Endothelial cell of umbilical vein (primary cell): ENCODE measurements around the gene B3GALT4. TPM values are rescaled to one million over a fixed set of nuclear protein-coding genes. Genes with fewer than 3 reads are reported as not detected.

Source experiments
- BruUV-seq: library from RNA; stranded (reverse); fragments of 400-500 nt; replicated peaks from 2 replicates; lab custom pipeline; 2021; lab: Mats Ljungman, UMichigan
- CTCF ChIA-PET: fragments of 300-600, 350-600 bp; sonication (Branson Sonifier 250); formaldehyde crosslinking; loops from one replicate; lab custom pipeline; 2021; ENCODE audit warnings: antibody characterized with exemption, inconsistent platforms; lab: Charles Lee
- POLR2A ChIA-PET: fragments of 300-600, 350-600 bp; sonication (Branson Sonifier 250); formaldehyde crosslinking; loops from one replicate; lab custom pipeline; 2021; ENCODE audit warnings: antibody characterized with exemption, inconsistent platforms; lab: Charles Lee
- DNase-seq: peaks from one replicate; pipeline ENCODE4 v3.0.0-alpha.2; 2011; ENCODE audit warnings: low read depth, low spot score
- FAIRE-seq: peaks from 2 replicates; lab custom pipeline; 2011; peaks lifted over from hg19 to GRCh38; lab: Jason Lieb, UNC
- H2AFZ ChIP-seq: 2 replicates; pipeline ENCODE4 v1.6.0; 2012; ENCODE audit warnings: low read depth, low read length, control low read depth, inconsistent platforms
- H3K27ac ChIP-seq: 2 replicates; pipeline ENCODE4 v1.5.1; 2011; ENCODE audit warnings: low read depth, mild to moderate bottlenecking, control low read depth, low read length, moderate library complexity; ENCODE audit not compliant: insufficient read depth
- H3K27me3 ChIP-seq, 2 experiments: 2 replicates each; pipeline versions ENCODE4 v1.6.0 to v1.6.1; 2011; ENCODE audit warnings: low read length in 2 of 2, mixed read lengths in 1 of 2; ENCODE audit not compliant: control insufficient read depth in 2 of 2, insufficient read depth in 2 of 2
- H3K36me3 ChIP-seq, 2 experiments: 2 replicates in 1 of 2; 3 replicates in 1 of 2; pipeline ENCODE4 v1.5.1; 2011; ENCODE audit warnings: low read length in 2 of 2, mild to moderate bottlenecking in 1 of 2, moderate library complexity in 1 of 2; ENCODE audit not compliant: control insufficient read depth in 2 of 2, insufficient read depth in 2 of 2; ENCODE audit errors: extremely low read depth in 1 of 2
- H3K4me1 ChIP-seq: 3 replicates; pipeline ENCODE4 v1.5.1; 2011; ENCODE audit warnings: mild to moderate bottlenecking, low read length; ENCODE audit not compliant: control insufficient read depth, insufficient read depth; ENCODE audit errors: extremely low read depth
- H3K4me2 ChIP-seq: 2 replicates; pipeline ENCODE4 v1.6.1; 2011; ENCODE audit warnings: low read length, control low read depth, mixed read lengths; ENCODE audit not compliant: insufficient read depth
- H3K4me3 ChIP-seq, 3 experiments: fragments of 200-600 bp in 1 of 3; sonication (generic), shearing (Covaris generic) in 1 of 3; replicated peaks in 1 of 3; 2 replicates each; pipeline ENCODE4 v1.5.1; 2011 to 2016; ENCODE audit warnings: control low read depth in 3 of 3, low read length in 3 of 3, mild to moderate bottlenecking in 2 of 3, inconsistent platforms in 1 of 3, low read depth in 1 of 3, moderate library complexity in 1 of 3; ENCODE audit not compliant: insufficient read depth in 1 of 3
- H3K79me2 ChIP-seq: 2 replicates; pipeline ENCODE4 v1.6.0; 2012; ENCODE audit warnings: low read length, inconsistent platforms; ENCODE audit not compliant: control insufficient read depth, insufficient read depth
- H3K9ac ChIP-seq: replicated peaks from 2 replicates; pipeline ENCODE3; 2011; ENCODE audit warnings: low read length, control low read depth; ENCODE audit not compliant: insufficient read depth; ENCODE audit errors: extremely low read depth
- H3K9me1 ChIP-seq: replicated peaks from 3 replicates; pipeline ENCODE4 v1.6.0; 2011; ENCODE audit warnings: mild to moderate bottlenecking, low read length; ENCODE audit not compliant: control insufficient read depth, insufficient read depth; ENCODE audit errors: extremely low read depth
- H3K9me3 ChIP-seq: replicated peaks from 2 replicates; pipeline ENCODE4 v1.5.1; 2012; ENCODE audit warnings: low read length, inconsistent platforms; ENCODE audit not compliant: control insufficient read depth, insufficient read depth
- H4K20me1 ChIP-seq: replicated peaks from 2 replicates; pipeline ENCODE3; 2011; ENCODE audit warnings: mild to moderate bottlenecking, low read length; ENCODE audit not compliant: control insufficient read depth, insufficient read depth; ENCODE audit errors: extremely low read depth
- CTCF ChIP-seq, 2 donors: IDR thresholded peaks; 1 replicate in 1 of 2; 2 replicates in 1 of 2; pipeline ENCODE4 v1.5.1; 2011; ENCODE audit warnings: low read length in 2 of 2, mild to moderate bottlenecking in 2 of 2, moderate library complexity in 2 of 2, control low read depth in 1 of 2, inconsistent platforms in 1 of 2, low read depth in 1 of 2; ENCODE audit not compliant: insufficient read depth in 1 of 2; ENCODE audit errors: extremely low read depth in 1 of 2
- EZH2 ChIP-seq: IDR thresholded peaks from 2 replicates; pipeline ENCODE4 v1.6.1; 2012; ENCODE audit warnings: borderline replicate concordance, low read depth, mild to moderate bottlenecking, moderate library complexity, low read length, inconsistent platforms; ENCODE audit not compliant: severe bottlenecking
- FOS ChIP-seq: IDR thresholded peaks from 2 replicates; pipeline ENCODE4 v1.6.1; 2011; ENCODE audit warnings: mild to moderate bottlenecking, low read length, moderate library complexity, borderline replicate concordance; ENCODE audit not compliant: insufficient read depth
- GATA2 ChIP-seq: IDR thresholded peaks from 2 replicates; pipeline ENCODE4 v1.7.0; 2011; ENCODE audit warnings: low read depth, mild to moderate bottlenecking, moderate library complexity, mixed read lengths, low read length; ENCODE audit not compliant: insufficient read length, insufficient read depth
- JUN ChIP-seq: IDR thresholded peaks from 2 replicates; pipeline ENCODE4 v1.6.1; 2011; ENCODE audit warnings: borderline replicate concordance, low read depth; ENCODE audit not compliant: insufficient read length, insufficient read depth
- MYC ChIP-seq: IDR thresholded peaks from one replicate; pipeline ENCODE4 v1.6.1; 2011; ENCODE audit warnings: mild to moderate bottlenecking, low read depth, low read length
- POLR2A ChIP-seq: IDR thresholded peaks from 2 replicates; pipeline ENCODE4 v1.6.1; 2012; ENCODE audit warnings: low read depth, mild to moderate bottlenecking, control low read depth, low read length
- POLR2AphosphoS5 ChIP-seq: IDR thresholded peaks from 2 replicates; pipeline ENCODE4 v1.6.1; 2012; ENCODE audit warnings: low read depth, mild to moderate bottlenecking, control low read depth, low read length, moderate library complexity; ENCODE audit not compliant: insufficient read depth
- dilution Hi-C: fragments of 300-500 bp; cut with MboI; formaldehyde crosslinking; loops from one replicate; pipeline ENCODE4 v1.15.0; 2019; ENCODE audit warnings: low sequenced_read_pairs; ENCODE audit not compliant: extremely low pct_ligation_motif_present
- intact Hi-C: fragments of 100-400 bp; cut with micrococcal nuclease; formaldehyde crosslinking; loops from one replicate; pipeline ENCODE4 v1.10.0; 2022
- polyA plus RNA-seq, 4 experiments: library from polyadenylated mRNA; depleted of rRNA in 3 of 4; stranded (reverse) in 3 of 4; unstranded in 1 of 4; fragments of >200 nt; gene quantifications; 2 replicates each; pipeline versions ENCODE4 v1.2.1 to v1.2.3, GENCODE V29; 2011 to 2012; ENCODE audit warnings: missing spikeins in 1 of 4
- total RNA-seq: library from RNA; stranded (reverse); gene quantifications from 2 replicates; pipeline ENCODE4 v1.2.3, GENCODE V29; 2021
- TF ChIP-seq, protein P1 (sequence below): IDR thresholded peaks from 2 replicates; pipeline ENCODE4 v1.6.1; 2011; ENCODE audit not compliant: insufficient read depth, insufficient read length

Gene B3GALT4
- total and polyA plus RNA-seq, 2 donors (not counting 3 experiments of a cell fraction or from before 2014, with no cell fraction given): 4.5 to 5.6 TPM

- peaks cover 18 to 26% of the 10 kb centered on the region in 2 experiments for H3K27me3 ChIP-seq
These were observed 41.7 kb upstream of the B3GALT4 start for GRCh38 chr6:33235221-33235634.

More at GRCh38 chr6:33235221-33235634, 41.7 kb upstream of the B3GALT4 start:
- no TSS peak for BruUV-seq
- Histone ChIP-seq H4K20me1 (no peaks in the 10 kb centered on the region), H3K9ac (no peak overlapping the region), H3K4me3 (no peak overlapping the region), H3K36me3 (no peaks in the 10 kb centered on the region), H3K4me1 (no peaks in the 10 kb centered on the region), H3K79me2 (no peaks in the 10 kb centered on the region), H3K27ac (no peak overlapping the region), H3K9me1 (no peaks in the 10 kb centered on the region), H3K4me2 (no peak overlapping the region), H3K9me3 (no peaks in the 10 kb centered on the region), H2AFZ (no peak overlapping the region)
- DNase-seq (no peak), FAIRE-seq (no peak)
- POLR2A ChIA-PET: no interaction called here
- dilution Hi-C loops (no loop called here), intact Hi-C loops (no loop called here)
- TF ChIP-seq GATA2 (no peak), POLR2A (no peak), JUN (no peak), MYC (no peak), FOS (no peak), CTCF (IDR thresholded peaks at IDR 0.05; ENCODE audit: extremely low read depth in 1 of 2, insufficient read depth in 1 of 2, low read depth in 1 of 2, low read length in 2 of 2) (no peak), POLR2AphosphoS5 (no peak), EZH2 (no peak)
- TF ChIP-seq, protein P1, sequence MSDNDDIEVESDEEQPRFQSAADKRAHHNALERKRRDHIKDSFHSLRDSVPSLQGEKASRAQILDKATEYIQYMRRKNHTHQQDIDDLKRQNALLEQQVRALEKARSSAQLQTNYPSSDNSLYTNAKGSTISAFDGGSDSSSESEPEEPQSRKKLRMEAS: no peak
- CTCF ChIA-PET: interaction anchor here (1.1 to 7.7 kb wide), 5 partner anchors 8 to 251 kb away, joined by 3 to 43 read pairs (median 4); no protein-coding TSS in a partner anchor
